Left lung (tissue), 10 donors: ENCODE data around the gene CDCA4. TPM values are rescaled to one million over a fixed set of nuclear protein-coding genes. Genes with fewer than 3 reads are reported as not detected.

Experiments
- ATAC-seq: fragments of 200-7000 bp; cut with Tn5 transposase; one replicate; pipeline ENCODE4 v1.9.1; 2020; ENCODE audit warnings: moderate library complexity
- DNase-seq, 4 donors: peaks; one replicate each; pipeline ENCODE4 v3.0.0-alpha.2; 2013 to 2020
- H3K27ac ChIP-seq, 2 donors: fragments of 200-600 bp; sonication (generic) in 1 of 2; one replicate each; pipeline versions ENCODE4 v1.5.0 to v1.8.0; 2020 to 2021
- H3K27me3 ChIP-seq, 2 donors: fragments of 200-600 bp; sonication (generic) in 1 of 2; one replicate each; pipeline versions ENCODE4 v1.5.0 to v1.8.0; 2020 to 2021
- H3K36me3 ChIP-seq, 2 donors: fragments of 200-600 bp; sonication (generic) in 1 of 2; one replicate each; pipeline versions ENCODE4 v1.5.0 to v1.8.0; 2020 to 2021
- H3K4me1 ChIP-seq, 2 donors: fragments of 200-600 bp; one replicate each; pipeline ENCODE4 v1.8.0; 2021
- H3K4me3 ChIP-seq, 2 donors: fragments of 200-600 bp; sonication (generic) in 1 of 2; one replicate each; pipeline versions ENCODE4 v1.5.0 to v1.8.0; 2020 to 2021; ENCODE audit warnings: mild to moderate bottlenecking in 1 of 2
- H3K9me3 ChIP-seq, 2 donors: fragments of 200-600 bp; sonication (generic) in 1 of 2; one replicate each; pipeline versions ENCODE4 v1.5.0 to v1.8.0; 2020 to 2021
- intact Hi-C, 2 donors: fragments of 100-400 bp; cut with DNase I; formaldehyde crosslinking; loops; one replicate each; pipeline versions ENCODE4 v1.11.2 to v1.14.2; 2022
- polyA plus RNA-seq, 6 donors: library from polyadenylated mRNA; unstranded; fragments of 120-200 nt; gene quantifications; one replicate each; pipeline ENCODE4 v1.2.1, GENCODE V29; 2013; ENCODE audit not compliant: insufficient read length in 6 of 6
- total RNA-seq, 2 donors: library from RNA; stranded (reverse); fragmentation: NEBNext Ultra II Directional; extraction: Animal tissue kit (Norgen Biotek cat#: 25700); gene quantifications; one replicate each; pipeline ENCODE4 v1.2.1, GENCODE V29; 2021
- TF ChIP-seq, protein P1 (sequence below), 2 donors: fragments of 200-600 bp; sonication (generic) in 1 of 2; IDR thresholded peaks; one replicate each; pipeline versions ENCODE4 v1.5.0 to v1.8.0; 2021; ENCODE audit warnings: antibody characterized with exemption in 2 of 2
- donor health status: DM: no; HTN: yes; CAD: no.
- donor health status: DM: no; HTN: no; CAD: no.

The CDCA4 gene
- total and polyA plus RNA-seq, 8 donors: 9.4 to 30.6 (median 20.5) TPM

DNA sequence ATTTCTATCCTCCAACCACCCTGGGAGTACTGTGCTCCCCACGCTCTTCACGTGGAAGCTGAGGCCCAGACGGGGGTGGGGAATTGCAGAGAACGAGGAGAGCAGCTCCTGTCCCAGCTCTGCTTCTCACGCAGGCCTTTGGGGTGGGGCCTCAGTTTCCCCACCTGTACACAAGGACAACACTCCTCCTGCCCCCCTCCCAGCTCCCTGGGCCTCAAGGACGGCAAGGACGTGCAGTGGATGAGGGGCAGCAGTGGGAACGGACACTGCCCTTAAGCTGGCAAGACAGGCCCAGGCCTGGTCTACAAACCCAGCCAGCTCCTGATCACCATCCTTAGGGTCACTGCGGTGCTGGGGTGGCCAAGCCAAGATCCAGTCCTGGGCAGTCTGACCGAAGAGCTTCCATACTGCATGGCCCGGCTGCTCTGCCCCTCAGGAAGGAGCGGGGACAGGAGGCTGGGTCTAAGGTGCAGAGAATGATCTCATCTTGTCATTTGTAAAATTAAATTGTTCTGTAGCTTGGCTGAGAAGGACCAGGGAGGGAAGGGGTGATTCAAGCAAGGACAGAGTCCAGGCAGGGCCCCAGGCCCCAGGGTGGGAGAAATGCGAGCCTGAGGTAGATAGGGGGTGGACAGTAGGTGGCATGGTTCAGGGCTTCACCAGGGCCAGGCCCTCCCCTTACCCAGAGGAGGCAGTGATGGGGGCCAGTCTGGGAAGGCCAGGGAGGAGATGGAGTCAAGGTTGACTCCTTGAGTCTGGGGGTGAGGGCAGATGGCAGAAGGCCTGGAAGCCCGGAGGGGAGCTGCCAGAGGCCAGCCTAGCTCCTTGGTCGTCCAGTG is 36.6 kb downstream of the CDCA4 start:
- peaks cover 0 to 2% of the 10 kb centered on the region in 2 donors for H3K27me3 ChIP-seq
- intact Hi-C loops: no loop called here
- TF ChIP-seq, protein P1, sequence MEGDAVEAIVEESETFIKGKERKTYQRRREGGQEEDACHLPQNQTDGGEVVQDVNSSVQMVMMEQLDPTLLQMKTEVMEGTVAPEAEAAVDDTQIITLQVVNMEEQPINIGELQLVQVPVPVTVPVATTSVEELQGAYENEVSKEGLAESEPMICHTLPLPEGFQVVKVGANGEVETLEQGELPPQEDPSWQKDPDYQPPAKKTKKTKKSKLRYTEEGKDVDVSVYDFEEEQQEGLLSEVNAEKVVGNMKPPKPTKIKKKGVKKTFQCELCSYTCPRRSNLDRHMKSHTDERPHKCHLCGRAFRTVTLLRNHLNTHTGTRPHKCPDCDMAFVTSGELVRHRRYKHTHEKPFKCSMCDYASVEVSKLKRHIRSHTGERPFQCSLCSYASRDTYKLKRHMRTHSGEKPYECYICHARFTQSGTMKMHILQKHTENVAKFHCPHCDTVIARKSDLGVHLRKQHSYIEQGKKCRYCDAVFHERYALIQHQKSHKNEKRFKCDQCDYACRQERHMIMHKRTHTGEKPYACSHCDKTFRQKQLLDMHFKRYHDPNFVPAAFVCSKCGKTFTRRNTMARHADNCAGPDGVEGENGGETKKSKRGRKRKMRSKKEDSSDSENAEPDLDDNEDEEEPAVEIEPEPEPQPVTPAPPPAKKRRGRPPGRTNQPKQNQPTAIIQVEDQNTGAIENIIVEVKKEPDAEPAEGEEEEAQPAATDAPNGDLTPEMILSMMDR (IDR thresholded peaks at IDR 0.05): no peak
- H3K4me1 ChIP-seq: peaks cover 12 to 32% of the 10 kb centered on the region in 2 donors
- no peak overlapping the region for H3K27ac ChIP-seq
- no peaks in the 10 kb centered on the region for H3K36me3 ChIP-seq
- no peak overlapping the region for H3K4me3 ChIP-seq
- DNase-seq (no peak), ATAC-seq (no peak)
- no peaks in the 10 kb centered on the region for H3K9me3 ChIP-seq

DNA sequence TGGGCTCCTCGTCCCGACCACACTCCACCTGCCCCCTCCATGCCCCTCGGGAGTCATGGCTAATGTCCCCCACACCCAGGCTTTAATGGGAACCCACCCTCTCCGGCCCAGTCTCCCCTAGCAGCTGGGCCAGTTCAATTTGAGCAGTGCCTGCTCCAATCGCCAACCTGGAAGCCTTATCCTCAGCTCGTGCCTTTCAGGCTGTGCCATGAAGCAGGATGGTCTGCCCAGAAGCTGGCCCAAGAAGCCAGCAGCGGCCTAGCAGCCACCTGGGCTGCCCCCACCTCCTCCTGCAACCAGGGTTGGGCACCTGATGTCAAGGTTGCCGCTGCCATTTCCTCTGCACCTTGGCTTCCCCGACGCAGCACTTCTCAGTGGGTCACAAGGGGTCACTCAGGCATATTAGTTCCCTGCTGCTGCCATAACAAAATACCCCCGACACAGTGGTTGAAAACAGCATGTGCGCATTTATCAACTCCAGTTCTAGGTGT is 37.6 kb downstream of the CDCA4 start:
- no peak overlapping the region for H3K4me3 ChIP-seq
- DNase-seq (peak in 1 of 4 donors; percentile 44), ATAC-seq (no peak)
- intact Hi-C loops: no loop called here
- peaks cover 0 to 12% of the 10 kb centered on the region in 2 donors for H3K27me3 ChIP-seq
- H3K36me3 ChIP-seq: no peaks in the 10 kb centered on the region
- H3K9me3 ChIP-seq: no peaks in the 10 kb centered on the region
- peaks cover 16 to 42% of the 10 kb centered on the region in 2 donors for H3K4me1 ChIP-seq
- no peak overlapping the region for H3K27ac ChIP-seq
- TF ChIP-seq, protein P1 (IDR thresholded peaks at IDR 0.05): no peak

DNA sequence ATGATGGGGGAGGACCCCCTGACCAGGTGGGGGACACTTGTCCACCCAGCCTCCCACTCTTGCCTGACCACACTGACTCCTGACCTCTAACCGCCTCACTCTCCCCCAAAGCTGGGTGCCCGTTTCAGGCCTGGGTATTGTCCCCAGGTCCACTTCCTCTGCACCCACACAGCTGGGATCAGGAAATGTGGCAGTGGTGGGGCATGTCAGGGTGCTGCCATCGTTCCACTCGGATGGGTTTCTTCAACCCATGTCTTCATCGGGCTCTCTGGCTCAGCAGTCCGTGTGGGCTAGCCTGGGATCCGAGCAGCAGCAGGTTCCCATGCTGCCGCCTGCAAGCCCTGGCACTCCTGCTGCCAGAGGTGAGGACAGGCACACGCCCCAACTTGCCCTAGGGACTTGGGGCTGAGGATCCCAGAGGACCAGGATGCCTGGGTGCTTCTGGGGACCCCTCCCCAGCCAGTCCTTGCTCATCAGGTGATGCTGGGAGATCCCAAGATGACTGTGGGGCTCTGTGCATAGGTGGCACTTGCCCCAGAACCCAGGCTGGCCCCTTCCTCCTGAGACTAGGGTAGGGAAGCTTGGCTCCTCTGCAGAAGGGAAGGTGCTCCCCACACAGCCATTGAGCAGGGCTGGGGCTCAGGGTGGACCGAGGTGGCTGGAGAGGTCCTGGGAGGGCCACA is 38.2 kb downstream of the CDCA4 start:
- TF ChIP-seq, protein P1 (IDR thresholded peaks at IDR 0.05): no peak
- intact Hi-C loops: no loop called here

DNA sequence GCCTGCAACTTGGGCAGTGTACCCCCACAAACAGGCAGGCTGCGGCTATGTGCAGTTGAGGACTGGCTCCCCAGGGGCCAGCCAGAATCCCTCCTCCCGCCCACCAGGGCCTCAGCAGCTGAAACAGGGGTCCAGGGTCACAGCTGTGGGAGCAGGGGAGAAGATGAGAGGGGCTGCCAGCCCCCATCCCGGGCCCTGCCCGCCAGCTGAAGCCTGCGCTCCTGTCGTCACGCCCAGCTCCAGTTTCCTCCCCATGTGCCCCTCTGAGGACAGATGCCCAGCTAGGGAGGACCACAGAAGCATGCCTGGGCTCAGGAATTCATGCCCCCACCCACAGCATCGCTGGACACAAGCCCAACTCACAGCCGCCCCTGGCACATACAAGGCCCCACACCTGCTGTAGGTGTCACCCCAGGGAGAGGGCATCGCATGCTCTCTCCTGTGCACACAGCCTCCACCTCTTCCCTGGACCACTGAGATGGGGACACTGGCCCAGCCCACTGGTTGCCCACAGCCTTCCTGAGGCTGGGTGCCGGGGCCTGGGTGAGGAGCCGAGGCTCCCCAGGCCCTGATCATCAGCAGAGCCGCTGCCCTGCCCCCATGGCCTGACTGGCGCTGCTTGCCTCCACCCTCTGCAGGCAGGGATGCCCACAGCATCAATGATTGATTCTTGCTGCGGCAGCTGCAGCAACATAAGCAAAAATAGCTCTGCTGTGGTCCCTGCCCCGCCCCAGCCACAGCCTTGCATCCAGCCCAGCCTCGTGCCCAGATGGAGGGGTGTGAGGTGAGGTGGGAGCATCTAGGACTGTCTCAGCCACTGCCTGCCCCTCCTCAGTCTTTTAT is 39.0 kb downstream of the CDCA4 start:
- H3K4me1 ChIP-seq: peaks cover 21 to 48% of the 10 kb centered on the region in 2 donors
- no peaks in the 10 kb centered on the region for H3K36me3 ChIP-seq
- no peaks in the 10 kb centered on the region for H3K9me3 ChIP-seq
- intact Hi-C loops: no loop called here
- peaks cover 0 to 26% of the 10 kb centered on the region in 2 donors for H3K27me3 ChIP-seq
- peak in 1 of 4 donors; percentile 65 for DNase-seq
- no peak for ATAC-seq
- no peak overlapping the region for H3K27ac ChIP-seq
- H3K4me3 ChIP-seq: no peak overlapping the region
- TF ChIP-seq, protein P1 (IDR thresholded peaks at IDR 0.05): no peak

More for the DNA sequence above, 38.2 kb downstream of the CDCA4 start:
- Histone ChIP-seq H3K9me3 (no peaks in the 10 kb centered on the region), H3K27me3 (peaks cover 0 to 18% of the 10 kb centered on the region in 2 donors), H3K4me3 (no peak overlapping the region), H3K36me3 (no peaks in the 10 kb centered on the region), H3K27ac (no peak overlapping the region), H3K4me1 (peaks cover 18 to 48% of the 10 kb centered on the region in 2 donors)
- no peak for ATAC-seq
- peak in 1 of 4 donors; percentile 55 for DNase-seq
